GM13976 (cell line): Measurements from ENCODE around the gene MKNK1.

ENCODE experiments used
- DNase-seq: peaks from one replicate; pipeline ENCODE4 v3.0.0; 2012; ENCODE audit warnings: low spot score
- CTCF ChIP-seq: IDR thresholded peaks from 2 replicates; pipeline ENCODE4 v1.5.1; 2012; ENCODE audit warnings: borderline replicate concordance, mild to moderate bottlenecking; ENCODE audit not compliant: insufficient read depth; ENCODE audit errors: extremely low read depth, missing control alignments, control extremely low read depth
- in situ Hi-C: fragments of 300-500 bp; cut with MboI; formaldehyde crosslinking; loops from one replicate; pipeline ENCODE4 v1.12.0; 2022; ENCODE audit warnings: low sequenced_read_pairs, mixed read lengths, inconsistent platforms; ENCODE audit not compliant: unreplicated experiment

MKNK1 gene

GRCh38 chr1:46585312-46585938 is 18.6 kb downstream of the MKNK1 start:
- in situ Hi-C loops = no loop called here
- TF ChIP-seq CTCF = no peak
- no peak for DNase-seq

- DNase-seq = no peak
- TF ChIP-seq CTCF = no peak
- in situ Hi-C loops = no loop called here
Observed at GRCh38 chr1:46583494-46583893, 20.6 kb downstream of the MKNK1 start.

GRCh38 chr1:46582972-46583371 is 21.1 kb downstream of the MKNK1 start:
- DNase-seq = no peak
- TF ChIP-seq CTCF = no peak

GRCh38 chr1:46581681-46582455 is 22.2 kb downstream of the MKNK1 start:
- in situ Hi-C loops = no loop called here
- no peak for TF ChIP-seq CTCF
- no peak for DNase-seq

More at GRCh38 chr1:46582972-46583371, 21.1 kb downstream of the MKNK1 start:
- in situ Hi-C loops = no loop called here

DNA sequence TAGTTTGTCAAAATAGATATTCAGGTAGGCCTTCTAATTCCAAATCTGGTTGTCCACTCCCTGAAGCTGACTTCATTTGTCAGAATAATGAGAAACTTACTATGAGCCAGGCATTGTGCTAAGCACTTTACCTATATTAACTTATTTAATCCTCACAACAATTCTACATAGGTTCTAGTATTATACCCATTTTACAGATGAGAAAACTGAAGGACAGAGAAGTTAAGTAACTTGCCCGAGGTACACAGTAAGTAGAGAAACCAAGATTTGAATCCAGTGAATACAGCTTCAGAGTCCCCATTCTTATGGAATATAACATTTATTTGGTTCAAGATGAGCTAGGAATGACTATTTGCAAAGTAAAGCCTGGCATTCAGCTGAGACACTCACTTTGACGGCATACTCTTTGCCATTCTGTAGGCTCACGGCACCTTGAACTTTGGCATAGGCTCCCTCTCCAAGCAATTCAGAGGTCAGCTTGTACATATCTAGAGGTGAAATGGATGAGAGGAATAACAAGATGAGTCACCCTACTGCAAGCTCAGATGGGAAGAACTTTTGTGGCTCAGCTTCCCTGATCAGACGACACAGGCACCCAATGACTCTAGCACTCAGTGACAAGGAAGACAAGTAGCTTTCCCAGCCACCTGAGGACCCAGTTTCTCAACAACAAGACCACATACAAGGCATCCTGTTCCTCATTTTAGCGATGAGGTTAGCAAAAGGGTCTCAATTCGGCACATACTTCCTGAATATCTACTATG is 23.7 kb downstream of the MKNK1 start:
- in situ Hi-C loops = no loop called here
- TF ChIP-seq CTCF = no peak
- no peak for DNase-seq

- in situ Hi-C loops = no loop called here
- no peak for DNase-seq
- TF ChIP-seq CTCF = no peak
Observed at GRCh38 chr1:46577671-46578070, 26.4 kb downstream of the MKNK1 start.
